K562 (cell line): ENCODE data around the gene SLC6A7. TPM values are rescaled to one million over a fixed set of nuclear protein-coding genes. Genes with fewer than 3 reads are reported as not detected.

ENCODE experiments used
- ADNP ChIP-seq: fragments of 200-800 bp; sonication (Bioruptor generic); IDR thresholded peaks from 2 replicates; pipeline ENCODE4 v1.6.1; 2016; ENCODE audit warnings: missing genetic modification characterization, missing compliant biosample characterization
- ATF1 ChIP-seq, 2 experiments: fragments of 450-650 bp in 1 of 2; IDR thresholded peaks; 2 replicates each; pipeline ENCODE4 v1.6.1; 2016; ENCODE audit warnings: missing compliant biosample characterization in 1 of 2, missing genetic modification characterization in 1 of 2
- CREB1 ChIP-seq, 2 experiments: sonication (generic) in 1 of 2; formaldehyde crosslinking in 1 of 2; IDR thresholded peaks; 2 replicates each; pipeline versions ENCODE4 v1.6.1 to v1.8.0; 2012 to 2022; ENCODE audit warnings: inconsistent platforms in 1 of 2, mild to moderate bottlenecking in 1 of 2, missing genetic modification reagents in 1 of 2, moderate library complexity in 1 of 2
- CTCF ChIP-seq, 3 experiments: IDR thresholded peaks in 2 of 3; conservative IDR thresholded peaks in 1 of 3; 2 replicates each; pipeline ENCODE4 v1.5.1; 2011 to 2012; ENCODE audit warnings: low read length in 3 of 3, mild to moderate bottlenecking in 3 of 3, control low read depth in 2 of 3, improper control_type of control experiment in 1 of 3, inconsistent platforms in 1 of 3, low read depth in 1 of 3, mixed read lengths in 1 of 3, moderate library complexity in 1 of 3; ENCODE audit not compliant: insufficient read depth in 2 of 3
- FOXA1 ChIP-seq: fragments of 450-650 bp; IDR thresholded peaks from 2 replicates; pipeline ENCODE4 v1.6.1; 2016; ENCODE audit warnings: mild to moderate bottlenecking, borderline replicate concordance
- GABPA ChIP-seq: fragments of 200-800 bp; sonication (Bioruptor generic); conservative IDR thresholded peaks from 2 replicates; pipeline ENCODE4 v1.6.1; 2016; ENCODE audit warnings: low read depth, missing genetic modification characterization, missing compliant biosample characterization
- IRF1 ChIP-seq: sonication (generic); formaldehyde crosslinking; IDR thresholded peaks from 2 replicates; pipeline ENCODE4 v1.8.0; 2022; ENCODE audit warnings: missing genetic modification reagents, mild to moderate bottlenecking, borderline replicate concordance
- KLF13 ChIP-seq: fragments of 450-650 bp; IDR thresholded peaks from 2 replicates; pipeline ENCODE4 v1.6.1; 2016; ENCODE audit warnings: missing genetic modification characterization, low read depth, mild to moderate bottlenecking, missing compliant biosample characterization, moderate library complexity, borderline replicate concordance
- MBD2 ChIP-seq: sonication (generic); IDR thresholded peaks from 2 replicates; pipeline ENCODE4 v1.6.1; 2016; ENCODE audit warnings: low read depth, borderline replicate concordance
- MYC ChIP-seq, 2 experiments: fragments of 250-450 bp in 1 of 2; sonication (Bioruptor Pico) in 1 of 2; IDR thresholded peaks; 2 replicates each; pipeline versions ENCODE4 v1.5.1 to v1.6.1; 2012 to 2021; ENCODE audit warnings: low read depth in 2 of 2, borderline replicate concordance in 1 of 2, improper control_type of control experiment in 1 of 2, low read length in 1 of 2, mild to moderate bottlenecking in 1 of 2, moderate library complexity in 1 of 2
- NFRKB ChIP-seq: fragments of 450-650 bp; IDR thresholded peaks from 2 replicates; pipeline ENCODE4 v1.6.1; 2016; ENCODE audit warnings: low read depth
- NR0B1 ChIP-seq: fragments of 450-650 bp; IDR thresholded peaks from one replicate; pipeline ENCODE4 v1.6.1; 2018; ENCODE audit warnings: mild to moderate bottlenecking, moderate library complexity; ENCODE audit not compliant: partially characterized antibody
- OTX1 ChIP-seq: fragments of 450-650 bp; formaldehyde crosslinking; IDR thresholded peaks from 2 replicates; pipeline ENCODE4 v1.4.0; 2022; ENCODE audit warnings: mild to moderate bottlenecking
- SPI1 ChIP-seq: IDR thresholded peaks from 2 replicates; pipeline ENCODE4 v1.6.1; 2011; ENCODE audit warnings: low read depth, low read length, control low read depth, borderline replicate concordance
- ZBTB9 ChIP-seq: fragments of 450-650 bp; formaldehyde crosslinking; IDR thresholded peaks from 2 replicates; pipeline ENCODE4 v1.4.0; 2020; ENCODE audit warnings: mild to moderate bottlenecking, moderate library complexity
- ZNF24 ChIP-seq: fragments of 450-650 bp; IDR thresholded peaks from 2 replicates; pipeline ENCODE4 v1.6.1; 2016
- ZNF311 ChIP-seq: fragments of 250-450 bp; sonication (Bioruptor Pico); IDR thresholded peaks from 2 replicates; pipeline ENCODE4 v1.4.0; 2020; ENCODE audit warnings: mild to moderate bottlenecking, moderate library complexity
- ZNF436 ChIP-seq: fragments of 250-450, 450-650 bp; sonication (Bioruptor Pico); formaldehyde crosslinking; IDR thresholded peaks from 2 replicates; pipeline ENCODE4 v1.7.0; 2020; ENCODE audit warnings: mild to moderate bottlenecking
- ZNF655 ChIP-seq: fragments of 250-450 bp; sonication (Bioruptor Pico); IDR thresholded peaks from 2 replicates; pipeline ENCODE4 v1.5.0; 2021
- ZNF766 ChIP-seq: fragments of 200-800 bp; sonication (Bioruptor generic); conservative IDR thresholded peaks from 2 replicates; pipeline ENCODE4 v1.6.1; 2016; ENCODE audit warnings: missing genetic modification characterization, missing compliant biosample characterization
- ZNF77 ChIP-seq: fragments of 250-450 bp; sonication (Bioruptor Pico); IDR thresholded peaks from 2 replicates; pipeline ENCODE4 v1.5.0; 2020
- polyA plus RNA-seq, 8 experiments: library from polyadenylated mRNA; depleted of rRNA in 4 of 8; stranded (reverse) in 5 of 8; unstranded in 3 of 8; fragments of >200 nt; fragmentation: Nextera tagmentation in 2 of 8; fragmentation: Illumina TruSeq in 1 of 8; extraction: Ambion mirVana in 2 of 8; extraction: Trizol in 1 of 8; gene quantifications; 2 replicates each; pipeline versions ENCODE4 v1.2.1 to v1.2.3, GENCODE V29; 2011 to 2014; ENCODE audit warnings: inconsistent platforms in 1 of 8, missing spikeins in 1 of 8
- total RNA-seq, 7 experiments: library from RNA; depleted of rRNA in 6 of 7; stranded (reverse); fragments of >200 nt in 6 of 7; fragmentation: Illumina TruSeq in 2 of 7; extraction: Trizol in 2 of 7; gene quantifications; 2 replicates each; pipeline versions ENCODE4 v1.2.1 to v1.2.3, GENCODE V29; 2011 to 2021; ENCODE audit warnings: low replicate concordance in 1 of 7

SLC6A7 gene
- total and polyA plus RNA-seq, 9 of the 15 experiments (the other 6 are each of a cell fraction or from before 2014, with no cell fraction given) = not detected

- no peak for TF ChIP-seq NR0B1
- TF ChIP-seq ZNF24 = no peak
- TF ChIP-seq GABPA = no peak
- no peak for TF ChIP-seq MBD2
- TF ChIP-seq KLF13 (tag) = no peak
- no peak for TF ChIP-seq ZBTB9
- no peak for TF ChIP-seq MYC (IDR thresholded peaks at IDR 0.05; ENCODE audit: low read depth, low read length)
- TF ChIP-seq MYC (CRISPR knock-in tag; IDR thresholded peaks at IDR 0.05; ENCODE audit: borderline replicate concordance, low read depth) = no peak
- TF ChIP-seq ATF1 (CRISPR knock-in tag; IDR thresholded peaks at IDR 0.05) = no peak
- no peak for TF ChIP-seq ATF1 (tag; IDR thresholded peaks at IDR 0.05)
- TF ChIP-seq ADNP (tag) = 0 out of 2 replicates have a peak, but pooled peaks have one; percentile 26
- 0 out of 6 replicates have a peak, but pooled peaks of 1 of the 3 experiments have one; percentile 9 for TF ChIP-seq CTCF (IDR thresholded peaks at IDR 0.05 in 2 of 3, conservative IDR thresholded peaks at IDR 0.05 in 1 of 3; ENCODE audit: insufficient read depth in 2 of 3, low read depth in 1 of 3, low read length in 3 of 3)
- no peak for TF ChIP-seq ZNF311
- no peak for TF ChIP-seq ZNF655 (CRISPR knock-in tag)
- no peak for TF ChIP-seq OTX1 (CRISPR knock-in tag)
- TF ChIP-seq ZNF766 (CRISPR knock-in tag) = no peak
- TF ChIP-seq FOXA1 = no peak
- no peak for TF ChIP-seq CREB1 (IDR thresholded peaks at IDR 0.05)
- no peak for TF ChIP-seq CREB1 (CRISPR knock-in tag; IDR thresholded peaks at IDR 0.05)
- no peak for TF ChIP-seq IRF1 (CRISPR knock-in tag)
- no peak for TF ChIP-seq NFRKB
- TF ChIP-seq SPI1 = peak; percentile 69; the same call in 1 of the 2 replicates
- no peak for TF ChIP-seq ZNF77 (CRISPR knock-in tag)
- TF ChIP-seq ZNF436 = no peak
These were observed 63.8 kb downstream of the SLC6A7 start (continued) for GRCh38 chr5:150253416-150254208.
